GM18498 (cell line): ENCODE data around the gene OR11H12.
"Not testable (repeated sequence)": the region's sequence is repeated elsewhere in the genome, so short reads cannot be mapped to it uniquely, and the experiment has no call there.

Source experiments
- ATAC-seq: cut with Tn5 transposase; IDR thresholded peaks from one replicate; pipeline ENCODE4 v1.9.1; 2021; ENCODE audit warnings: mild to moderate bottlenecking, moderate library complexity; ENCODE audit not compliant: unreplicated experiment

Gene OR11H12

DNA sequence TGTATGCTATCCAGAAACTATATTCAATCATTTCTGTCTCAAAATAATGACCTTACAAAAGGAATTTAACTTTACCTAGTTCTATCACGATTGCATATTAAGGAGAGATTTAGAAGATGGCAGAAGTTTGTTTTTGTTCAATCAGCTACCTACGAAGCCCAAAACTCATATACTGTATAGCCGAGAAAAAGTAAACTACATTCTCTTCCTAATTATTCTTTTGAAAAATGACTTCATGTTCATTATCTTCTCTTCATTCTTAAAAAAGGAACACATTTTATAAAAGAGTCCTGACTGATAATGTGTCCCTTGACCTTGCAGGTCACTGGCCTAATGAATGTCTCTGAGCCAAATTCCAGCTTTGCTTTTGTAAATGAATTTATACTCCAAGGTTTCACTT, at the start of gene OR11H12:
Gene OR11H12 (plus strand): TSS at position 301 of the 400 bp plus-strand sequence. CDS start 0 bp downstream, at position 301.
- ATAC-seq, result not testable (repeated sequence)

GRCh38 chr14:18582908-18583307, 18.0 kb upstream of the OR11H12 start:
- not testable (repeated sequence) for ATAC-seq

- ATAC-seq, result not testable (repeated sequence)
Observed at GRCh38 chr14:18626610-18627213, 25.8 kb downstream of the OR11H12 start.

DNA sequence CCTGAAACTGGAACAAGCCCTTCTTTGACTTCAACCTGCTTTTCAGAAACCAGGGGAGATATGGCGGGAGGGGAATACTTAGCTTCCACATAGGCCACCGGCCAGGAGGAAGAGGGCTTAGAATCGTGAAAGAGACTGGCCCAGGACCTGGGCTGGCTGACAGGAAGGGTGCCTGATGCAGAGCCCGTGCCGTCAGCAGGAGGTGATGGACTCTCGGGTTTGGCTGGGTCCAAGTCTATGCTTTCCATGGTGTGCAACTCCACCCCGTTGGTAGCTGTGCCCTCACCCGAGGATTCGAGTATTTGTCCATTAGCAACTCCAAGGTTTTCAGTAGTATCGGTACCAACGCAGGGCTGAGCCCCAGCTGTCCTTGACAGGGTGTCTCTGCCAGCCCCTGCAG, 35.1 kb downstream of the OR11H12 start:
- ATAC-seq, result not testable (repeated sequence)

- not testable (repeated sequence) for ATAC-seq
Observed at GRCh38 chr14:18638032-18638431, 37.1 kb downstream of the OR11H12 start.

- not testable (repeated sequence) for ATAC-seq
Observed at GRCh38 chr14:18638785-18639184, 37.9 kb downstream of the OR11H12 start.

- ATAC-seq, result not testable (repeated sequence)
Observed at GRCh38 chr14:18646075-18646730, 45.3 kb downstream of the OR11H12 start.
